GM12874 (cell line): ENCODE results near the gene ZDHHC7.

Experiments used
- TF ChIP-seq, protein P1 (sequence below): IDR thresholded peaks from 2 replicates; pipeline ENCODE4 v1.5.1; 2011; ENCODE audit warnings: low read depth, mild to moderate bottlenecking, control low read depth, low read length, moderate library complexity; ENCODE audit not compliant: insufficient read depth

The ZDHHC7 gene

DNA sequence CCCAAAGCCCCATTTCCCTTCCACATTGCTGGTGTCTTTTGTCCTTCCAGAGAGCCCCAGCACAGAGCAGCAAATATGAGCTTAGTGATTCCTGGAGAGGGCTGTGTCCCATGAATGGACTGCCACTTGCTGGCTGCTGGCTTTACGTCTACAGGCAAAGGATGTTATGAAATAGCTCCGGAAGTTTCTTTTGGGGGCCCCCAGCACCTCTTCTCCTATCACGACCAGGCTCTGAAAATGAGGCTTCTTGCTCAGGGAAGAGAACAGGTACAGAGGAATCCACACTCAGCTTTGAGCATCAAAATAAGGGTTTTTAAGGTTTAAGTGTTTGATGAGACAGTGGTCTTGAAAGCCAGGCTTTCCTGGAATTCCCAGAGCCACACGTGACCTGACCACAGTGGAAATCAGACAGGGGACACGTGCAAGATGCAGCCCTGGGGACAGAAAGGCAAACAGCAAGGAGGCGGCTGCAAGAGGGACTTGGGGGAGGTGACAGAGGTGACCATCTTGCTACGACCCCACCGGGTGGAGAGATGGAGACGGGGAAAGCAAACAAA lies 58.1 kb downstream of the ZDHHC7 start:
- TF ChIP-seq, protein P1, sequence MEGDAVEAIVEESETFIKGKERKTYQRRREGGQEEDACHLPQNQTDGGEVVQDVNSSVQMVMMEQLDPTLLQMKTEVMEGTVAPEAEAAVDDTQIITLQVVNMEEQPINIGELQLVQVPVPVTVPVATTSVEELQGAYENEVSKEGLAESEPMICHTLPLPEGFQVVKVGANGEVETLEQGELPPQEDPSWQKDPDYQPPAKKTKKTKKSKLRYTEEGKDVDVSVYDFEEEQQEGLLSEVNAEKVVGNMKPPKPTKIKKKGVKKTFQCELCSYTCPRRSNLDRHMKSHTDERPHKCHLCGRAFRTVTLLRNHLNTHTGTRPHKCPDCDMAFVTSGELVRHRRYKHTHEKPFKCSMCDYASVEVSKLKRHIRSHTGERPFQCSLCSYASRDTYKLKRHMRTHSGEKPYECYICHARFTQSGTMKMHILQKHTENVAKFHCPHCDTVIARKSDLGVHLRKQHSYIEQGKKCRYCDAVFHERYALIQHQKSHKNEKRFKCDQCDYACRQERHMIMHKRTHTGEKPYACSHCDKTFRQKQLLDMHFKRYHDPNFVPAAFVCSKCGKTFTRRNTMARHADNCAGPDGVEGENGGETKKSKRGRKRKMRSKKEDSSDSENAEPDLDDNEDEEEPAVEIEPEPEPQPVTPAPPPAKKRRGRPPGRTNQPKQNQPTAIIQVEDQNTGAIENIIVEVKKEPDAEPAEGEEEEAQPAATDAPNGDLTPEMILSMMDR, result no peak

DNA sequence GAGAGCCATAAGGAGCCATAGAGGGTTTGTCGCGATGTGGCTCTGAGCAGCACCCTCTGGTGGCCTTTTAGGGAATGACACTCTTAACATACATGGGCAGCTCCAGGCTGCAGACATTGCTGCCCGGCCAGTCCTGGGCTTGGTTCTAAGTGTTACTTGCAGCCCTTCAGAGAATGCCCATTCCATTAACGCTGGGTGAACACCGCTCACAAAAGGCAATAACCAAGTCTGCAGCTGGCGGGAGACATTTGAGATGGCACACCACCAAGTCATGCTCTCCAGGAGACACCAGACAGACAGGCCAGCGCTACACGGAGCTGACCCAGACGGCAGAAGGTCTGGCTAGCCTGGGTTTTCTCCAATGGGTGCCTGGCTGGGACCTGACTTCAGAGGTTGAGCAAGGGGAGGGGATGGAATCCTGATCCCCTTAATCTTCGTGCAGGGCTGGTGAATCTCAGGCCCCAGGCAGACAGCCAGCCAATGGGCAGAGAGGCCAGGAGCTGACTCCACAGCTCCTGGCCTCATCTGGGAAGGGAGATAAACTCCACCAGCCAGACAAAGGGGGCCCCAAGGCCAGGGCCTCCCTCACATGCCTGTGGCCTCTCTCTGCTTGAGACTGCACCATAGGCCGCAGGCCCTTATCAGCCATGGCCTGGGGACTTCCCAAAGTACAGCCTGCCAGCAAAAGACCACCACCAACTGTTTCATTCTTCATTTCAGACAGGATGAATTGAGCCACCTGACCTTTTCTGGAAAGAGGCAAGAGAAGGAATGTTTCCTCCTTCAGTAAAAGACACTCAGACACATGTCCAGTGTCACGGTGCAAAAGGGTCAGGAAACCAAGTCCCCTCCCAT lies 58.8 kb downstream of the ZDHHC7 start:
- TF ChIP-seq, protein P1, result peak; percentile 89

DNA sequence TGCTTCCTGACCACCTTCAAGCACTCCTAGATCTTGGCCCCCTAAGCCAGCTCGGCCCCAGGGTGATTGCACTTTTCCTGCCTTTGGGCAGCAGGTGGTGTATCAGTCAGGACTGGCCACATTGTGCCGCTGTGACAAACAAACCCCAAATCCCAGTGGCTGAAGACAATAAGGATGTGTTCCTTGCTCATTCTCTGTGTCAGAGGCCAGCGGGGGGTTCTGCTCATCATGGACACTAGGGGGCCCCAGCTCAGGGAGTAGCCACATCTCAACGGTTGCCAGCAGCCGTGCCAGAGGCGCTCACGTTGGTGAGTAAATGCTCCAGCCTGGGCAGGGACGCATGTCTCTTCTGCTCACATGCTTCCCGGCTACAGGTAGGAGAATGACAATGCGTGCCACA lies 60.4 kb downstream of the ZDHHC7 start:
- TF ChIP-seq, protein P1, result peak; percentile 66

GRCh38 chr16:84949772-84950436 lies 61.4 kb downstream of the ZDHHC7 start:
- TF ChIP-seq, protein P1, result no peak

- TF ChIP-seq, protein P1, result no peak
These were observed 62.3 kb downstream of the ZDHHC7 start for GRCh38 chr16:84948851-84949610.

DNA sequence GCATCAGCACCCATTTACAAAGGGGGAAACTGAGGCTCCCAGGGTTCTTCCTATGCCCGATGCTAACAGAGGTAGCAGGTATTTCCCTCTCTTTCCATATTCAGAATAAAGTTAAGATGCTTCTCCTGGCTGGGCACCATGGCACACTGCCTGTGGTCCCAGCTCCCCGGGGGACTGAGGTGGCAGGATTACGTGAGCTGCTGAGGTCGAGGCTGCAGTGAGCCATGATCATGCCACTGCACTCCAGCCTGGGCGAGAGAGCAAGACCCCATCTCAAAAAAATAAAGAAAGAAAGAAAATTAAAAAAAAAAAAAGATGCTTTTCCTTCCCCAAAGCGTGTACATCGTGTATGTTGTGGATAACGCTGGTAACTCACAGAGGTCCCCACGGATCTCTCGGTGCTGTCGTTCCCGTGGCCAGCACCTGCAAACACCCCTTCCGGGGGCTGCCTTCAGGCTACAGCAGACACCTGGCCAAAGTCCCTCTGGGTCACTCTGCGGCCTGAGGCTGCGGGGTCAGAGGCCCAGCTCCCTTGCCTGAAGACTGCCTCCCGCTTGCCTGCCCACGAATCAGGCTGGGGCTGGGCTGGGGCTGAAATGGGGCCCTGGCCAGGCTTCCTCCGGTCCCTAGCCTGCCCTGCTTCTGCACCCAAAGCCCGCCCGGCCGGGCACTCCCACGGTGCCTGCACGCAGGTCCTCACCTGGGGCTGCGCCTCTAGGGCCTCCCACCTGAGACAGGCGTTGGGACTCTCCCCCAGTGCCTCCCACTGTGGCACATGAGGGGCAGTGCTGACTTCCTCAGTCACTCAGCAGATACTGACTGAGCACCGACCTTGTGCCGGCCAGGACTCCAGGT lies 63.1 kb downstream of the ZDHHC7 start:
- TF ChIP-seq, protein P1, result no peak
